HK-2 (cell line): ENCODE measurements around the gene ADAMTS18.

ENCODE experiments used
- DNase-seq: peaks from one replicate; pipeline ENCODE4 v3.0.0-alpha.2; 2018; ENCODE audit not compliant: unreplicated experiment

Gene ADAMTS18

GRCh38 chr16:77434022-77434529 is 758 bp downstream of the ADAMTS18 start:
- DNase-seq = no peak

- DNase-seq = no peak
Measured at GRCh38 chr16:77433146-77433545, 1.7 kb downstream of the ADAMTS18 start.

DNA sequence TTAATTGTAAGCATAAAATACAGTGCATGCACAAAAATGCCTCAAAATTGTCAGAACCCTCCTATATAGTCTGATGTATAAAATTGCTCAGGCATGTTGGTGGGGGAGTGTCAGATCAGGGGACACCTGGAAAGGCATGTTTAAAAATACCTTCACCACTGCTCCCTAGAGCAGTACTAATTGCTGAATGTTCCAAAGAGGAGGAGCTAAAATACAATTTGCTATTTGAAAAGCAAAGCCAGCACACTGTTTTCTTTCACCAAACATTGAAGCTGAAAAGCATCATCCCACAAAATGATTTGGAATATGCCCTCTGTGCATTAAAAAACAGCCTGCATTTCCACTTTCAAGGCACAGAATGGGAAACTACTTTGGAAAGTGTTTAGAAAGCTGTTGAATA is 2.6 kb downstream of the ADAMTS18 start:
- no peak for DNase-seq

DNA sequence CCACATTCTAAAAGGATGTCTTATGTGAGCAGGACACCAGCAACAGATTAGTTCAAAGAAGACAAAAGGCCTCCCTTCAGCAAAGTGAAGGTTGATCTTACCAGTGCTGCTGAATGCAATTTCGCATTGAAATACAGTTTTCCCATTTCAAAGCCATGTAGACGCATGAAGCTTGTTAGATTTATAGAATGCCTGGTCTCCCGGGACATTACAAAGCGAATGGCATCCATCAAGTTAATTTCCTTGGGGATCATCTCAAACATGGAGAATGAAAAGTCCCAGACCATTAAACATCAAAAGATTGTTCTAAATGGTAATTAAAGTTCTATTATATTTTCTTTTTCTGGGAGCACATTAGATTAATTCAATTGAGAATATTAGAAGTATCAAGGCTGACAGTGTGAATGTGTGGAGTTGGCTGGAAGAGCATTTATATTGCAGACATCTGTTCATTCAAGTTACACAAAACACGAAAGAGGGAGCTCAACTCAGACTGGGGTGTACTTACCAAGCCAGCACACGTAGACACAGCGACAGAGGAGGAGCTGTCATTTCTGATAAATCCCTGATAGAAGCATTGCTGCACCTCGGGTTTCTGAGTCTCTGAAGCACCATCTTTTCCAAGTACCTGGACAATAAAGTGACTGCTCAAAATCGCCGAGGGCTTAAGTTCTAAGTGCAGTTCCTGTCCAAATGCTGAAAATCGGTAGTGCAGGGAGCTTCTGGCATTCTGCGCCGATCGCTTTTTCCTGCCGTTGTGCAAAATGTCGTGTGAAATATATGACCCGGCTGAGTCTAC is 3.8 kb downstream of the ADAMTS18 start:
- DNase-seq = no peak

DNA sequence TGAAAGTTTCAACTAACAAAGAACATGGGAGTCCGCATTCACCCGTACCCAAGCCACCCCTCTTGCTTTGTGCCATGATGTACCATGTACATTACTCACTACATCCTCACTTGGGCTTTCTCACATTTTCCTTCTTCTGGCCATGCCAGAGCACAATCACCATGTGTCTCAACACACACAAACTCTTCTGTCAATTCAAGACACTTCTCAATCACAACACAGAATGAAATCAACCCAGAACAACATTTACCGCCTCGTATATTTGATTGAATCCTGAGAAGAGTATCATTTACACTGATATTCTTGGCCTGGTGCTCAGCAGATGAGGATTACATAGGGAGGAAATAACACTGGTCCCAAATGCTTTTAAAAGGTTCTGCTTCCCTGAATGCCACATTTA is 4.5 kb downstream of the ADAMTS18 start:
- no peak for DNase-seq

GRCh38 chr16:77424871-77425604 is 9.8 kb downstream of the ADAMTS18 start:
- DNase-seq = no peak

DNA sequence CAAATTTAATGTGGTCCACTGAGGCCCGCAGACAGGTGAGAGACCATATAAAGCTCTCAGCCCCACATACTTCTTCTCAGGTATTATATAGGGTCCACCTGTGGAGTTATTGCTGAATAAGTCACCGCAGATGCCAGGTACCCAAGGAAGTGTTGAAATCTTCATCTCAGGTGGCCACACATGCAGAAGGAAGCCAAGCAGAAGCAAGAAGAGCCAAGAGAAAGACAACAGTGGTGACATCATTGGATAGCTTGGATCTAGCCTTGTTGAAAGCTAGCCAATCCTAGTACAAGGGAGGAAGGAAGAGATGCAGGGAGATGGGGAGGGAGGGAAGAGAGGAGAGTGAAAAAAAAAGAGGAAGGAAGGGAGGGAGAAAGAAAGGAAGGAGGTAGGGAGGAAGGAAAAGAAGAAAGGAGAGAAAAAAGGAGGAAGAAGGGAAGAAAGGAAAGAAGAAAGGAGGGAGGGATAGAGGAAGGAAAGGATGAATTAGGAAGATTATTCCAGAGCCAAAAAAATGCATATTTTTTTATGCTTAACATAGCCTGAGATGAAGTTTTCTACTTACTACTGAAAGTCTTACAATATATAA is 12.5 kb downstream of the ADAMTS18 start:
- no peak for DNase-seq

- DNase-seq = no peak
Measured at GRCh38 chr16:77416939-77417480, 17.8 kb downstream of the ADAMTS18 start.

DNA sequence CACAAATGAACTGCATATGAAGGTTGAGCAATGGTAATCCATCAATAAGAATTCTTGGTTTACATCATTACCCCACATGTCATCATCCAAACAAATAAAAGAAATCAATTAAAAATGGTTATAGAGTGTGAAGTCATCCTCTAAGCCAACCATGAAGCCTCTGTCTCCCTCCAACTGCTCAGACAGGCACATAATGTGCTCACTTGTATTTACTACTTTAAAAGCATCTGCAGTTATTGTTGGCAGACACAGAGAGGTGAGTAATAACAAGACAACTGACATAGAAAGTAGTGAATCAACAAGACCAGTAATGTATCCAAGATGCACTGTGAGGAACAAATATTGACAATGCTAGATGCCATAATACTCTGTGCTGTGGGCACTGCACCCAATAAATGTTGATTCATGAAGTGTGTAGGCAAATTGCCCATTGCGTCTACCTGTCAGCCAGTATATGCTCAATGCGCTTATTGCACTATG is 20.0 kb downstream of the ADAMTS18 start:
- DNase-seq = no peak

DNA sequence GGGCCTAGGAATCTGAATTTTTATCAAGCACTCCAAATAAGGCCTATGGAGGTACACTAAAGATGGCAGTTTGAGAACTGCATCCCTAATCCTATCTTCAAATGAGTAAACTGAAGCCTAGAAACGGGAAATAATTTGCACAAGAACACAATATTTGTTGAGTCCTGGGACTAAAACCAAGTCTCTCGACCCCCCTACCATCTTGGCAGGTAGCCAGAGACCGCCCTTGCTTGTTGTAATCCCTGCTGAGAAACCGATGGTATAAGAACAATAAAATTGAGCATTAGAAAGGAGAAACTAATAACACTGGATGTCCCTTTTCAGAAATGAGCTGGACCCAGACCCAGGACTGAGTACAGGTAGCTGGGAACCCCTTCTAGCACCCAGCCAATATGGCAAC is 24.4 kb downstream of the ADAMTS18 start:
- DNase-seq = no peak

GRCh38 chr16:77409311-77409710 is 25.5 kb downstream of the ADAMTS18 start:
- no peak for DNase-seq

GRCh38 chr16:77408607-77409006 is 26.2 kb downstream of the ADAMTS18 start:
- no peak for DNase-seq

DNA sequence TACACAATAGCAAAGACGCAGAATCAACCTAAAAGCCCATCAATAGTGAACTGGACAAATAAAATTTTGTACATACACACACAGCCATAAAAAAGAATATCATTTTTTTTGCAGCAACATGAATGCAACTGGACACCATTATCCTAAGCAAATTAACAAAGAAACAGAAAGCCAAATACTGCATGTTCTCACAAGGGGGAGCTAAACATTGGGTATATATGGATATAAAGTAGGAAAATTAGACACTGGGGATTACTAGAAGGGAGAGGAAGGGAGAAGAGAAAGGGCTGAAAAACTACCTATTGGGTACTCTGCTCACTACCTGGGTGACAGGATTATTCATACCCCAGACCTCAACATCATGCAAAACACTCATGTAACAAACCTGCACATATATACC is 28.2 kb downstream of the ADAMTS18 start:
- no peak for DNase-seq

- DNase-seq = no peak
Measured at GRCh38 chr16:77404775-77405174, 30.1 kb downstream of the ADAMTS18 start.

GRCh38 chr16:77403732-77404131 is 31.1 kb downstream of the ADAMTS18 start:
- DNase-seq = no peak

DNA sequence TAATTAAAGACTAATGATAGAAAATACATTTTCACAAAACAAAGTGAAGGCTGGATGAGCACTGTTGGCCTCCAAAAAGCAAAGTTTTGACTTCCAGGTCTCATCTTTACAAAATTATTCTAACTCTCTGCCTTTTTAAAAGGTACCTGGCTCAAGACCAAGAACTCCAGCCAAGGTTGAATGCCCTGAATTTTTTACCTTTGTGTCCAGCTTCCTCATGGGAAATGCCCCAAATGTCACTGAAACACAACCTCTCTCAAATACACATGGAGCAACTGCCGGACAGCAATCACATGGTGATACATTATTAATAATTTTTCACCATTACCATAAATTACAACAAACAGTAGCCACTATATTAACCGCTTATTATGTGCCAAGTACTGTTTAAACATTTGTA is 32.2 kb downstream of the ADAMTS18 start:
- DNase-seq = no peak

DNA sequence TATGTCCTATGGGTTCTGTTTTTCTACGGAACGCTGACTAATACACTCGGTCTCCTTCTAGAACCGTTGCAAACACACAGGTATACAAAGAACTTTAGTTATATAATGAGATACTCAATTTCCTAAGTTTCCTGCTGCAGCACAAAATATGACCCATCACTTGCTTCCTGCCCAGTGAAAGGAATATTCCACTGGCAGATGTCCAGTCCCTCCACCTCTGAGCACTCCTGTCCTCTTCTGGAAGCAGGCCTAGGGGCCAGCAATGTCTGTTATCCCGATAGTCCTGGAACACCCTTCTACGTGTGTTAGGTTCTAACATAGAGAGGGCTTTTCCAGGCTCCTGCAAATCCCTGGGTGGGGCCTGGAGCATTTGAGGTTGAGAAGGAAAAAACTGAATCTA is 32.7 kb downstream of the ADAMTS18 start:
- no peak for DNase-seq

DNA sequence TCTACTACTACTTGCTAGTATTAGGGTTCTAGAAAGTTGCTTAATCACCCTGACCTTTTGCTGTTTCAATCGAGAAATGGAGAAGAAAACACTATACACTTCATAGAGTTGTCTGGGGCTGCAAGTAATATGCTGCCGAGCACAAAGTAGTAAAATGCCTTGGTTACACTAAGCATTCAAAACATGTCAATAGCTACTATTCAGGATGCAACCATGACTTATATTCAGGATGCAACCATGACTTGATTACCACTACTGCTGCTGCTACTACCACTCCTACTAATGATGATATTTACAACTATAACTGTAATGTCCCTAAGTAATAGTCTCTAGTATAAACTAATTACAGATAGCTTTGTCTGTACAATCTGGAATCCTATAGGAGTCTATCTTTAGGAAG is 35.3 kb downstream of the ADAMTS18 start:
- DNase-seq = no peak

DNA sequence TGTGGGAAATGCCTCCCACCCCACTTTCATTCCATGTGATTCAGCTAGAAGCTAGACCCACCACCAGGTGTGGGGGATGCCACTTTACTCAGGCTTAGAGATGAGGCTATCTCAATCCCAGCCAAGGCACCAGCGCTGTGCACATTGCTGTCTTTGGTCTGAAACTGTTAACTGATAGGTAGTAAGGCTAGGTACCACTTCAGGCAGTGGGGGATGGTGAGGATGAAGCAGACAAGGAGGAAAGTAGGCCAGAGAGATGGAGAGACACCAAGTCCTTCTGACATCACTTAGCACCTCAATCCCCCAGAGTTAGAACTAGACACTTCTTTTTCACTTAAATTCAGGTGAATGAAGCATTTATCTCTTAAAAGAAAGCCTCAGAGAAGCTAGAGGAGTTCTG is 35.8 kb downstream of the ADAMTS18 start:
- no peak for DNase-seq

DNA sequence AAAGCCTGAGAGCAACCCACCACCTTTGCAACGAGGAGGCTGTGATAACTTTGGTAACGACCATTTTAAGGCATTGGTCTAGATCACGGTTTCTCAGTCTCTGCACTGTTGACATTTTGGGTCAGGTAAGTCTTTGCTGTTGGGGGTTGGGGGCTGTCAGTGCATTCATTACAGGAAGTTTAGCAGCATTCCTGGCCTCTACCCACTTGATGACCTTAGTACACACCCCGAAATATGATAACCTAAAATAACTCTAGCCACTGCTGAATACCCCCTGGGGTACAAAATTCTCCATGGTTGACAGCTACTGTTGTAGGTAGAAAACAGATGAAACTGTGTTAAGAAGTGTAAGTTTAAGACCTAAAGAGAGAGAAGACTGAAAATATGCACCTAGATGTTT is 36.3 kb downstream of the ADAMTS18 start:
- no peak for DNase-seq

- DNase-seq = no peak
Measured at GRCh38 chr16:77396461-77396860, 38.4 kb downstream of the ADAMTS18 start.

- no peak for DNase-seq
Measured at GRCh38 chr16:77394699-77395098, 40.1 kb downstream of the ADAMTS18 start.
